Omental fat pad (tissue), 4 donors: ENCODE results near the gene CYS1. TPM values are rescaled to one million over a fixed set of nuclear protein-coding genes. Genes with fewer than 3 reads are reported as not detected.
"Not testable (repeated sequence)": the region's sequence is repeated elsewhere in the genome, so short reads cannot be mapped to it uniquely, and the experiment has no call there.

Experiments
- ATAC-seq: fragments of 150-250 bp; one replicate; pipeline ENCODE4 v1.9.1; 2016; ENCODE audit warnings: mild to moderate bottlenecking, moderate library complexity; ENCODE audit not compliant: low FRiP score
- DNase-seq: peaks from one replicate; pipeline ENCODE4 v3.0.0-alpha.2; 2019; ENCODE audit warnings: low spot score
- CTCF ChIP-seq, 3 donors: fragments of 450-650 bp; IDR thresholded peaks; one replicate each; pipeline ENCODE4 v1.5.1; 2016 to 2017; ENCODE audit warnings: antibody characterized with exemption in 3 of 3, mild to moderate bottlenecking in 3 of 3, moderate library complexity in 2 of 3
- total RNA-seq, 4 donors: library from RNA; depleted of rRNA; stranded (reverse); fragments of >200 nt; gene quantifications; one replicate each; pipeline ENCODE4 v1.1.0, GENCODE V29; 2016

Gene CYS1
- total RNA-seq, 4 donors from 2014 or later = 0.63 to 2.7 (median 1.2) TPM

- peak; percentile 30 for ATAC-seq
Observed at GRCh38 chr2:10012963-10013461, 67.2 kb downstream of the CYS1 start.

GRCh38 chr2:10012366-10012962 is 67.7 kb downstream of the CYS1 start:
- not testable (repeated sequence) for DNase-seq, ATAC-seq

More at GRCh38 chr2:10012963-10013461, 67.2 kb downstream of the CYS1 start:
- DNase-seq = no peak
- no peak for TF ChIP-seq CTCF (IDR thresholded peaks at IDR 0.05)

GRCh38 chr2:10011606-10012325 is 68.4 kb downstream of the CYS1 start:
- ATAC-seq = not testable (repeated sequence)

GRCh38 chr2:10010861-10011605 is 69.2 kb downstream of the CYS1 start:
- DNase-seq, ATAC-seq: not testable (repeated sequence)

More at GRCh38 chr2:10011606-10012325, 68.4 kb downstream of the CYS1 start:
- DNase-seq = not testable (repeated sequence)

GRCh38 chr2:10009811-10010781 is 70.1 kb downstream of the CYS1 start:
- ATAC-seq (peak; percentile 52), DNase-seq (no peak)
- no peak for TF ChIP-seq CTCF (IDR thresholded peaks at IDR 0.05)

GRCh38 chr2:10009271-10009810 is 70.9 kb downstream of the CYS1 start:
- DNase-seq = no peak
- no peak for ATAC-seq
- TF ChIP-seq CTCF (IDR thresholded peaks at IDR 0.05) = no peak

GRCh38 chr2:10008809-10009176 is 71.4 kb downstream of the CYS1 start:
- DNase-seq (no peak), ATAC-seq (no peak)
- no peak for TF ChIP-seq CTCF (IDR thresholded peaks at IDR 0.05)
